Measurements from ENCODE around the gene MGAT4B.

DNA sequence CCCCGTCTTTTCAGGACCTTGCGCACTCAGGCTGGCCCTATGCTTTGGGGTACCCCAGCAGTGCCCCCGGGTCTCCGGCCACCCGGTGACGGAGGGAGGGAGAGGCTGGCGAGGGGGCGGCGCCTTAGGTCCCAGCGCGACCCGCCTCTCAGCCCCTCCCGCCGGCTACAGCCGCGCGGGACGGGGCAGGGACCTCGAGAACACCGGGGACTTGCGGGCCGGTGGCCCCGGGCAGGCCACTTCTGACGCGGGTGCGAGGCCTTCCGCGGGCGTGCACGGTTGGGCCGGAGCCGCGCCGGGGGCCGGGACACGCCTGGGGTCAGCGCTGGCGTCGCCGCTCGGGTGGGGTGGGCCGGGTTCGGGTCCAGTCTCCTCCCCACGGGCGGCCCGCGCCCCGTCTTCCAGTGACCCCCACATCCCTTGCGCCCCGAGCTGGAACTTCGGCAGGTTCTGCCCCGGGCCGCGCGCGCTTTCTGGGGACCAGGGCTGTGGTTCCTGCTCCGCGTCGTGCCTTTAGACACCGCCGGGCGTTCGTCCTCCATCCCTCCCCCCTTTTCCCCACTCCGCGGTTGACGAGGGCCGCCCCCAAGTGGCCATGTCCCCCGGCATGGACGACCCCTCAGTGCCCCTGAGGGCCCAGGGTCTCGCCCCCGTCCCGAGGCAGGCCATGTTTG lies 10.3 kb upstream of the MGAT4B start:
- TF ChIP-seq GATA3 (IDR thresholded peaks at IDR 0.05; ENCODE audit: low read depth, low read length), result no peak
- no peak for TF ChIP-seq GATA2 (IDR thresholded peaks at IDR 0.05; ENCODE audit: low read depth, low read length)
